ENCODE data around the gene SLC22A15.
A peak's percentile ranks its signal among the peaks of the same experiment; 100 is the strongest.

Gene SLC22A15

GRCh38 chr1:116110567-116111523 lies 134.5 kb downstream of the SLC22A15 start, which contains the start of gene MAB21L3:
TSS of gene MAB21L3 (plus strand) at chr1:116111399. CDS start at chr1:116112616, 1,217 bp downstream.
- peak; percentile 16 for DNase-seq

GRCh38 chr1:116111524-116112021 lies 135.3 kb downstream of the SLC22A15 start:
- DNase-seq = no peak

- DNase-seq = no peak
Observed at GRCh38 chr1:116112388-116113140, 136.3 kb downstream of the SLC22A15 start.

GRCh38 chr1:116113615-116114014 lies 137.3 kb downstream of the SLC22A15 start:
- no peak for DNase-seq

- DNase-seq = peak; percentile 98
Observed at GRCh38 chr1:116115476-116116439, 139.4 kb downstream of the SLC22A15 start.

GRCh38 chr1:116118471-116118870 lies 142.2 kb downstream of the SLC22A15 start:
- DNase-seq = no peak
